HG03039 (cell line): ENCODE data around the gene CRELD2.

Source experiments
- ATAC-seq: cut with Tn5 transposase; IDR thresholded peaks from one replicate; pipeline ENCODE4 v1.9.1; 2021; ENCODE audit warnings: mild to moderate bottlenecking, moderate library complexity; ENCODE audit not compliant: unreplicated experiment

Gene CRELD2

DNA sequence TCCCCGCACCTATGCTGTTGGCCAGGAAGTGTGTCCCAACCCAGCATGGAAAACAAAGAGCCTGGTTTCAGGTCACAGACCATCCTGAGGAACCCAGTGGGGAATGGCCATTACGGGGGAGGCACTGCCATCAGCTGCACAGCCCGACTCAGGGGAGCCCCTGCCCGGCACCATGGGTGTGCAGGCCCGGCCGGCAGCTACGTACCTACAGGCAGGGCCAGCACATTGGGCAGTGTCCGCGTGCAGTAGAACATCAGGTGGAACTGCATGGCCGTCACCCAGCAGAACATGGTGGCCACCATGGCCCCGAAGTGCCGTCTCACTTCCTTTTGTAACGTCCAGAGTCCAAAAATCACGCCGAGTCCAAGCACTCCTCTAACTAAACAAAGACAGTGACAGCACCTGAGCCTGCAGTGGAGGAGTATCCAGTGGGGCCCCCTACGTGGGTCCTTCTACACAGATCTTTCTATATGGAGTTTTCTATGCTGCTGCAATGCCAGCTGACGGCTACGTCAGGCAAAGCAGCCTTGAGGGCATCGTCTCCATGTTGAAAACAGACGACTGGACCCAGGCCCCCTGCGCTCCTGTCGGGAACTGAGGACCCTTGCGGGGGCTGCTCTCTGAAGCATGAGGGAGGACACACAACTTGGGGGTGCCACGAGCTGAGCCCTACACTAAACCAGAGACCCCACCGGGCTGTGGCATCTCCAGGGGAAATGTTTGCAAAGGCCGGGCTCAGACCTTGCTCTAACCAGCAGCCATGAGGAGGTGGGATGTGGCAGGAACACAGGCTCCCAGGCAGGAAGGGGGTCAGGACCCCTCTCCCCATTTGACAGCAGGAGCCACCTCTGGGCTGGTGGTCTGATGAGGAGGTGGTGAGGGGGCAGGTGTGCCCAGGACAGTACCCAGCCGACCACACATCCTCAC, 7.9 kb upstream of the CRELD2 start:
- no peak for ATAC-seq

DNA sequence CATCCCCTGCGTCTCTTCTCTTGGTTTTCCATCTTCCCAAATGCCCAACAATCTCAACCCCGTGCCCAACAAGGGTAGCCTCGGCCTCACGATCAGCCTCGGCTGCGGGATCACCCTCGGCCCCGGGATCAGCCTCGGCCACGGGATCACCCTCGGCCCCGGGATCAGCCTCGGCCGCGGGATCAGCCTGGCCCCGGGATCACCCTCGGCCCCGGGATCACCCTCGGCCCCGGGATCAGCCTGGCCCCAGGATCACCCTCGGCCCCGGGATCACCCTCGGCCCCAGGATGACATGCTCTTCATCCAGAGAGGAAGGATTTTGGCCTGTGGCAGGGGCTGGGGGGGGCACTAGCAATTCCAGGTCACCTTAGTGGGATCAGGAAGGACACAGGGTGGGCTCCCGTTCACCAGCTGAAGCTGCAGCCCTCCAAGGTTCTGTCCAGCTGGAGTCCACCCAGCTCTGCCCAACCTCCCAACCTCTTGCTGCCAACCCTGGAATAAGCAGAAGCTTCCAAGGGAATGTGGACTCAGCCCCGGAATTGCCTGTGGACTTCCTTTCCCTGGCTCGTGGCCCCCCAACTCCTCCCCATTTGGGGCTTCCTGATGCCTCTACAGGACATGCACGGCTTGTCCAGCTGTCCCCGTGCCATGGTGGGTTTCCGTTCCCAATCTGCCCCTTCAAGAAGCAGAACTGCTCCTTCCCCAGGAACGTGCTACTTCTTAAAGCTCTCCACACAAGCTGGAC, 6.4 kb upstream of the CRELD2 start:
- ATAC-seq = no peak

- no peak for ATAC-seq
These were observed 5.4 kb upstream of the CRELD2 start for GRCh38 chr22:49913026-49913425.

- ATAC-seq = no peak
These were observed 5.0 kb upstream of the CRELD2 start for GRCh38 chr22:49913446-49913845.

DNA sequence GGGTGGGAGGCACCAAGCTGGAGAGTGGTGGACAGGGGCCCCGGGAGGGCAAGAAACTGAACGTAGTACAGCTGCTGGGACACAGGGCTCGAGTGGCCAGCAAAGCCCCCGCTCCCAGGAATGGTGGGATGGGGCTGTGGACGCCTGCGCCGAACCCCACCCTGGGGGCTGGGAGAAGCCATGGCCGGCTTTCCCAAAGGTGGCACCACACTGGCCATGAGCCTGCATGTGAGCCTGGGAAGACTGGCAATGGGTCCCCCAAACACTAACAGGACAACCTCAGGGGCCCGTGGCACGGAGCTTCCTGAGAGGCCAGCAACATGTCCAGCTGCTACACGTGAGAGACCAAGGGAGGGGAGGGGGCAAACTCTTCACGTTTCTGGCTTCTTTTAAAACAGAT, 4.2 kb upstream of the CRELD2 start:
- ATAC-seq = no peak

DNA sequence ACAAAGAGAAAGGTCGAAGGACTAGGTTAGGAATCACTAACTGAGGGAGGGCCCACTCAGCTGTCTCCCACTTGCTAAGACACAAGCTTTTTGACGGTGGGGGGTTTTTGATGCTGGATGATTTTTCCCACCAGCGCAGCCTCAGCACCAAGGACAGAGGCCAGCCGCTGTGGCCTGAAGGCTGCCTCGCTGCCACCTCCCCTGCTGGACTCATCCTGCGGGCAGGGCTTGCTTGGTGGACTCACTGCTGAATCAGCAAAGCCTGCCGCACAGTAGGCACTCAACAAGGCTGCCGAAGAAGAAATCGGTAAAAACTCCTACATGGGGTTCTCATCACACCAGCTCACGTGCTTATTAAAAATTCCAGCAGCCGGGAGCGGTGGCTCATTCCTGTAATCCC, 2.8 kb upstream of the CRELD2 start:
- no peak for ATAC-seq

DNA sequence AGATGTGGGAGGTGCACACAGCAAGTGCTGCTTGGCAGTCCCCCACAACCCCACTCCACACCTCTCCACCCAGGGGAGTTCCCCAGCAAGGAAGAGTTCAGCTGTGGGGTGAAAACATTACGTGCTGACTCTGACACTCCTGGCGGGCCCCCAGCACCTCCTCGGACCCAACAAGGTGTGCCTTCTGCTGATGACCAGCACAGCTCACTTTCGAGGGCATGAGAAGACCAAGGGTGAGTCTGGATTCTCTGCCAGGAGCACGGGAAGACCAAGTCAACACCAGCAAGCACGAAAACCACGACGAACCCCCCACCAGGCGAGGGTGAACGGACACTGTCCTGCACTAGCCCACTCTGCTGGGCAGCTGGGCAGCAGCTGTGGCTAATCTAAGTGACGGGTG, 1.6 kb upstream of the CRELD2 start:
- no peak for ATAC-seq

- ATAC-seq = peak; percentile 0
These were observed 762 bp downstream of the CRELD2 start for GRCh38 chr22:49918911-49919881.

DNA sequence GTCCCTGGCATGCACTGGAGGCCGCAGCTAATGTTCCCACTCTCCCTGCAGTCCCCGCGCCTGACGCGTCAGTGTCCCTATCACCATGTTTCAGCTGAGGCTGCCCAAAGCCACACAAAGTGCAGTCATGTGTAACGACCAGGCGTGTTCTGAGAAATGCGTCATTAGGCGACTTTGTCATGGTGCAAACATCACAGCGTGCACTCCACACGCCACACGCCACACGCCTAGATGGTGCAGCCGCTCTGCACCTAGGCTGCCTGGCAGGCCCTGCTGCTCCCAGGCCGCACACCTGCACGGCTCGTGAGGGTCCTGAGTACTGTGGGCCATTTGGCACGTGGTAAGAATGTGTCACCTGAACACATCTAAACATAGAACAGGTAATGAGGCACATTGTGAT, 2.4 kb downstream of the CRELD2 start:
- no peak for ATAC-seq

- no peak for ATAC-seq
These were observed 3.3 kb downstream of the CRELD2 start for GRCh38 chr22:49921508-49922278.

DNA sequence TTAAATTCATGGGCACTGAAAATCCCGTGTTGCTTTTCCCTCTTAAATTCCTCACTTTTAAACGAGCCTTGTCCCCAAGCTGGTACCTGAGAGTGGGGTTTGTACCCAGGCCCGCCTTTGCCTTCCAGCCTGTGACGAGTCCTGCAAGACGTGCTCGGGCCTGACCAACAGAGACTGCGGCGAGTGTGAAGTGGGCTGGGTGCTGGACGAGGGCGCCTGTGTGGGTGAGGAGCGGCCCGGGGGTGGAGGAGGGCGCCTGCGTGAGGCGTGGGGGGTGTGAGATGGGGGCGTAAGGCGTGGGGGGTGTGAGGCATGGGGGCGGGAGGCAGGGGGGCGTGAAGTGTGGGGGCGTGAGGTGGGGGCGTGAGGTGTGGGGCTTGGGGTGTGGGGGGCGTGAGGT, 4.0 kb downstream of the CRELD2 start:
- ATAC-seq = no peak

- ATAC-seq = no peak
These were observed 4.5 kb downstream of the CRELD2 start for GRCh38 chr22:49922926-49923325.

- no peak for ATAC-seq
These were observed 5.0 kb downstream of the CRELD2 start for GRCh38 chr22:49923445-49923844.

- no peak for ATAC-seq
These were observed 5.8 kb downstream of the CRELD2 start for GRCh38 chr22:49924113-49924833.

DNA sequence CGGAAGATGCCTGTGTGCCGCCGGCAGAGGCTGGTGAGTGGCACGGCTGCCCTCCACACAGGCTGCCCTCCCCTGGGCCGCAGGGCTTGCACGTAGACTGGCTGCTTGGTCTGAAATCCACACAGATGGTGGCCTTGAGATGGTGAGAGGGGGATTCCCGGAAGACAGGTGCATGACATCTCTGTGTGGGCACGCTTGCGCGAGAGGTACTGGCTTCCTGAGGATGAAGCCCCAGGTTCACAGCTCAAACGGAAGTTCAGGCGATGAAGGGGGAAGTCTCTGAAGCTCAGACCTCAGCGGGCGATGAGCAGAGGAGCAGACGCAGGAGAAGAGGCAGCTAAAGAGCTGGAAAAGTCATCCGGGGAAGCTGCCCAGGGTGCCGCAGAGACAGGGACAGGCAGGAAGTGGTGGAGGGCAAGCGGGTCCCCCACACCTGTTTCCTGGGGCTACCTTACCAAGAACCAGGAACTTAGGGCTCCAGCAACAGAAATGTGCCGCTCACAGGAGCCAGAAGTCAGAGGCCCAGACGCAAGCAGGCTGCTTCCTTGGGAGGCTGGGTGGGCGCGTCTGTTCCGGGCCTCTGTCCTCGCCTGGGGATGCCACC, 7.2 kb downstream of the CRELD2 start:
- no peak for ATAC-seq

GRCh38 chr22:49926916-49927315, 8.5 kb downstream of the CRELD2 start:
- no peak for ATAC-seq

DNA sequence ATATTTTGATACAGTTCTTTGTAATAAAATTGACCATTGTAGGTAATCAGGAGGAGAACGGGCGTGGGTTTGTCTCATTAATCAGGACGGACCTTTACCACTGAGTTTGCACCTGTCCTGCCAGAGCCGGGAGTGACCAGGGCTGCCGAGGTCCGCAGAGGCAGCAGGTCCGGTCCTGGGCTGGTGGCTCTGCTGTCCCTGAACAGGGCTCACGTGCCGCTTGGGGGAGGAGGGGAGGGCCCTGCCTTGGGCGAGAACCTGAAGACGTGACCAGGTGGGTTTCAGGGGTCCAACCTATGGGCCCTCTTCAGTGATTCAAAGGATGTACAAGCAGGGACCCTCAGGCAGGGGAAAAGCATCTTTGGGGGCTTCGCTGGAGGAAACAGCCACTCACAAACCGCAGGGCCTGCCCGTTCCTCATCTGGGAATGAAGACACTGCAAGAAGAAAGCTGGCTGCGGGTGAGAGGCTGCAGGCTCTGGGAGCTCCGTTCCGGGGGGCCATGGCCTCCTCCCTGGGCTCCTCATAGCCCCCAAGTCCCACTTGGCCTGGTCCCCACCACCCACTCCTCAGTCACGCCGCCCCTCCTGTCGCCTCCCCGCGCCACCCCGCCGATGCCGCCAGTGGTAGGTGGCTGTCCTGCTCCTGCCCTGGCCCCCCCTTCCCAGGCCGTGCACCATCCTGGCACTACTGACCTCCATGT, 9.2 kb downstream of the CRELD2 start:
- ATAC-seq = no peak

DNA sequence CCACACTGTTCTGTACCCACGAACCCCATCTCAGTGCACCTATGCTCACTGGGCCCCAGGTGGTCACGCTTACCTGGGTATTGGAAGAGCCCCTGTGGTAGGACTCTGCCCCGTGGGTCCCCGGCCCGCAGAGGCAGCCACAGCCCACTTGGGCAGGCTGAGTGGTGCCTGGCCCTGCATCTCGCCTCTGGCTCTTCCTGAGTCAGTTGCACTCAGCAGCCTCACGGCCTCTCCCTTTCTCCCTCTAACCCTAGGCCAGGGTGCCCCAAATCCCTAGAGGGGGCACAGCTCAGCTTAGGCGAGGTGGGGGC, 9.7 kb downstream of the CRELD2 start:
- ATAC-seq = no peak
